ENCODE measurements around the gene METTL16.
A peak's percentile ranks its signal among the peaks of the same experiment; 100 is the strongest.

The METTL16 gene

GRCh38 chr17:2401426-2402221 lies 110.1 kb downstream of the METTL16 start:
- TF ChIP-seq CREB1 (IDR thresholded peaks at IDR 0.05; ENCODE audit: low read depth) = peak; percentile 78; the same call in 1 of the 2 replicates
- TF ChIP-seq NFIC (IDR thresholded peaks at IDR 0.05) = peak; percentile 73
- TF ChIP-seq YY1 (IDR thresholded peaks at IDR 0.05; ENCODE audit: low read depth) = peak; percentile 53; the same call in 1 of the 2 replicates
- TF ChIP-seq USF1 (IDR thresholded peaks at IDR 0.05) = peak; percentile 17; the same call in 1 of the 2 replicates
- 0 out of 2 replicates have a peak, but pooled peaks have one; percentile 20 for TF ChIP-seq TAF1 (IDR thresholded peaks at IDR 0.05; ENCODE audit: low read depth)
- 0 out of 2 replicates have a peak, but pooled peaks have one; percentile 10 for TF ChIP-seq FOXM1 (IDR thresholded peaks at IDR 0.05; ENCODE audit: borderline replicate concordance, low read depth)
- no peak for TF ChIP-seq ZBTB7A (IDR thresholded peaks at IDR 0.05; ENCODE audit: low read depth)
- no peak for TF ChIP-seq RAD21 (IDR thresholded peaks at IDR 0.05; ENCODE audit: low read depth)
- no peak for TF ChIP-seq EP300 (IDR thresholded peaks at IDR 0.05; ENCODE audit: borderline replicate concordance)
- TF ChIP-seq EGR1 (IDR thresholded peaks at IDR 0.05) = peak; percentile 34; the same call in 1 of the 2 replicates
- no peak for TF ChIP-seq TCF12 (IDR thresholded peaks at IDR 0.05; ENCODE audit: low read depth)
- TF ChIP-seq REST (IDR thresholded peaks at IDR 0.05; ENCODE audit: low read depth) = no peak
- TF ChIP-seq TEAD4 (IDR thresholded peaks at IDR 0.05) = peak; percentile 31
- peak; percentile 99 for TF ChIP-seq MAX (IDR thresholded peaks at IDR 0.05)
- peak; percentile 92 for TF ChIP-seq CEBPB (IDR thresholded peaks at IDR 0.05)

- TF ChIP-seq EGR1 (IDR thresholded peaks at IDR 0.05) (peak; percentile 91), TEAD4 (IDR thresholded peaks at IDR 0.05) (no peak; the same call in 1 of the 2 replicates), CEBPB (IDR thresholded peaks at IDR 0.05) (no peak), MAX (IDR thresholded peaks at IDR 0.05) (peak; percentile 65), NFIC (IDR thresholded peaks at IDR 0.05) (peak; percentile 22; the same call in 1 of the 2 replicates), TAF1 (IDR thresholded peaks at IDR 0.05; ENCODE audit: low read depth) (0 out of 2 replicates have a peak, but pooled peaks have one; percentile 11), TCF12 (IDR thresholded peaks at IDR 0.05; ENCODE audit: low read depth) (no peak), FOXM1 (IDR thresholded peaks at IDR 0.05; ENCODE audit: borderline replicate concordance, low read depth) (no peak), USF1 (IDR thresholded peaks at IDR 0.05) (peak; percentile 72), YY1 (IDR thresholded peaks at IDR 0.05; ENCODE audit: low read depth) (peak; percentile 90), EP300 (IDR thresholded peaks at IDR 0.05; ENCODE audit: borderline replicate concordance) (no peak), REST (IDR thresholded peaks at IDR 0.05; ENCODE audit: low read depth) (no peak), ZBTB7A (IDR thresholded peaks at IDR 0.05; ENCODE audit: low read depth) (0 out of 2 replicates have a peak, but pooled peaks have one; percentile 19), RAD21 (IDR thresholded peaks at IDR 0.05; ENCODE audit: low read depth) (no peak), CREB1 (IDR thresholded peaks at IDR 0.05; ENCODE audit: low read depth) (no peak)
Measured at GRCh38 chr17:2400877-2401425, 110.7 kb downstream of the METTL16 start, which contains the start of gene MNT. MNT (minus strand) TSS chr17:2401060; CDS start chr17:2400712, 348 bp downstream.

- TF ChIP-seq RAD21 (IDR thresholded peaks at IDR 0.05; ENCODE audit: low read depth) (no peak), TAF1 (IDR thresholded peaks at IDR 0.05; ENCODE audit: low read depth) (peak; percentile 7; the same call in 1 of the 2 replicates), EP300 (IDR thresholded peaks at IDR 0.05; ENCODE audit: borderline replicate concordance) (0 out of 2 replicates have a peak, but pooled peaks have one; percentile 22), REST (IDR thresholded peaks at IDR 0.05; ENCODE audit: low read depth) (no peak), USF1 (IDR thresholded peaks at IDR 0.05) (peak; percentile 68), MAX (IDR thresholded peaks at IDR 0.05) (peak; percentile 90), ZBTB7A (IDR thresholded peaks at IDR 0.05; ENCODE audit: low read depth) (peak; percentile 38; the same call in 1 of the 2 replicates), YY1 (IDR thresholded peaks at IDR 0.05; ENCODE audit: low read depth) (no peak)
Measured at GRCh38 chr17:2400474-2400866, 111.2 kb downstream of the METTL16 start.
